ENCODE data around the gene BPHL. TPM values are rescaled to one million over a fixed set of nuclear protein-coding genes. Genes with fewer than 3 reads are reported as not detected.

The BPHL gene
- total and polyA plus RNA-seq, 10 of the 15 experiments (the other 5 are each of a cell fraction or from before 2014, with no cell fraction given): 8.0 to 17.8 (median 12.4) TPM

- ChIA-PET POLR2A (no interaction called here), CTCF (no interaction called here), SMC1A (ENCODE audit: uncharacterized antibody, unreplicated experiment) (no interaction called here), RAD21 (ENCODE audit: unreplicated experiment) (no interaction called here)
- Histone ChIP-seq H3K9me3 (replicated peaks; ENCODE audit: control insufficient read depth, insufficient read depth, low read length) (peaks cover 4% of the 10 kb centered on the region; the same call in 2 of the 3 replicates), H4K20me1 (ENCODE audit: control insufficient read depth, insufficient read depth) (no peaks in the 10 kb centered on the region), H3K27me3 (replicated peaks in 1 of 2; ENCODE audit: control insufficient read depth in 2 of 2, insufficient read depth in 2 of 2, low read length in 1 of 2) (no peaks in the 10 kb centered on the region), H3K36me3 (ENCODE audit: control insufficient read depth in 2 of 2, insufficient read depth in 2 of 2, low read length in 1 of 2) (no peaks in the 10 kb centered on the region), H3K4me1 (ENCODE audit: control insufficient read depth, insufficient read depth, low read length) (peaks cover 21% of the 10 kb centered on the region), H3K4me2 (ENCODE audit: control insufficient read depth, insufficient read depth) (no peak overlapping the region), H3K79me2 (ENCODE audit: control insufficient read depth, insufficient read depth, low read length) (no peaks in the 10 kb centered on the region), H3K4me3 (no peak overlapping the region), H3K27ac (ENCODE audit: control insufficient read depth, insufficient read depth) (no peak overlapping the region), H3K9ac (ENCODE audit: control insufficient read depth, insufficient read depth, low read length) (no peak overlapping the region), H2AFZ (ENCODE audit: control insufficient read depth, low read depth, low read length) (no peak overlapping the region)
- DNase-seq (ENCODE audit: low read depth, low spot score) (no peak), FAIRE-seq (no peak), ATAC-seq (no peak)
- no peak for TF ChIP-seq SMC3 (IDR thresholded peaks at IDR 0.05; ENCODE audit: borderline replicate concordance, low read length)
- no peak for TF ChIP-seq ZNF592 (IDR thresholded peaks at IDR 0.05)
- no peak for TF ChIP-seq ATF7 (IDR thresholded peaks at IDR 0.05; ENCODE audit: low read depth)
- no peak for TF ChIP-seq DPF2 (IDR thresholded peaks at IDR 0.05)
- no peak for TF ChIP-seq EED (IDR thresholded peaks at IDR 0.05; ENCODE audit: low read depth)
- no TSS peak for BruUV-seq (replicated peaks)
- 96% methylated on average over 2 of the region's 2 CpGs for WGBS (ENCODE audit: insufficient coverage, insufficient replicate concordance, low lambda C conversion rate, missing lambda C conversion rate)
- intact Hi-C loops (cut with micrococcal nuclease; ENCODE audit: unreplicated experiment) (loop anchor here (10.0 kb wide), 1 partner anchor 337 kb away; no protein-coding TSS in a partner anchor), in situ Hi-C loops (cut with MboI) (no loop called here)
Observed at GRCh38 chr6:3201388-3201787, 82.9 kb downstream of the BPHL start.

Small RNAs within 50 kb of the gene (small RNA-seq; reads per million reads assigned to genes)
- gene RNA5SP201: not detected

Other genes starting within 250 kb of the BPHL start
- 4.7 and 5.6 TPM in 2 replicates for gene SERPINB9, start 215.4 kb upstream of the BPHL start, total RNA-seq (2014; rRNA removed)
- 5.4 and 5.5 TPM in 2 replicates for gene SERPINB9, start 215.4 kb upstream of the BPHL start, total RNA-seq (2014; rRNA removed; fragmentation: Illumina TruSeq; extraction: Trizol)
- gene SERPINB9, start 215.4 kb upstream of the BPHL start, total RNA-seq (2021): 5.8 and 6.1 TPM in 2 replicates
- gene SERPINB9, start 215.4 kb upstream of the BPHL start, polyA plus RNA-seq (2011; rRNA removed): 133 and 141 TPM in 2 replicates
- gene SERPINB9, start 215.4 kb upstream of the BPHL start, polyA plus RNA-seq (2014; fragmentation: Illumina TruSeq; extraction: Trizol): 6.7 and 7.3 TPM in 2 replicates
- gene SERPINB9, start 215.4 kb upstream of the BPHL start, polyA plus RNA-seq (2014; fragmentation: Nextera tagmentation; extraction: Ambion mirVana): 1 to 10 TPM; 2.0 to 3.7 TPM
- 3.8 and 5.9 TPM in 2 replicates for gene SERPINB9, start 215.4 kb upstream of the BPHL start, polyA plus RNA-seq (2014; rRNA removed)
- 1 to 10 TPM; 4.1 to 4.2 TPM for gene SERPINB9, start 215.4 kb upstream of the BPHL start, polyA plus RNA-seq (2016; fragmentation: Nextera tagmentation; extraction: Ambion mirVana)
- 0.54 and 0.68 TPM in 2 replicates for gene SERPINB6, start 147.1 kb upstream of the BPHL start, total RNA-seq (2014; rRNA removed)
- gene SERPINB6, start 147.1 kb upstream of the BPHL start, total RNA-seq (2014; rRNA removed; fragmentation: Illumina TruSeq; extraction: Trizol): 0.49 and 0.88 TPM in 2 replicates
- 0.66 and 1.2 TPM in 2 replicates for gene SERPINB6, start 147.1 kb upstream of the BPHL start, total RNA-seq (2021)
- gene SERPINB6, start 147.1 kb upstream of the BPHL start, polyA plus RNA-seq (2011; rRNA removed): 0.14 TPM in 1 of 2 replicates, not detected in the other
- gene SERPINB6, start 147.1 kb upstream of the BPHL start, polyA plus RNA-seq (2014; fragmentation: Illumina TruSeq; extraction: Trizol): 0.68 and 0.98 TPM in 2 replicates
- gene SERPINB6, start 147.1 kb upstream of the BPHL start, polyA plus RNA-seq (2014; fragmentation: Nextera tagmentation; extraction: Ambion mirVana): 1 to 10 TPM; 1.4 to 2.2 TPM
- 0.45 and 0.58 TPM in 2 replicates for gene SERPINB6, start 147.1 kb upstream of the BPHL start, polyA plus RNA-seq (2014; rRNA removed)
- under 1 TPM; 0.37 to 0.39 TPM for gene SERPINB6, start 147.1 kb upstream of the BPHL start, polyA plus RNA-seq (2016; fragmentation: Nextera tagmentation; extraction: Ambion mirVana)
- gene NQO2, start 118.8 kb upstream of the BPHL start, total RNA-seq (2014; rRNA removed): 0.68 and 0.76 TPM in 2 replicates
- gene NQO2, start 118.8 kb upstream of the BPHL start, total RNA-seq (2014; rRNA removed; fragmentation: Illumina TruSeq; extraction: Trizol): 0.64 and 0.81 TPM in 2 replicates
- gene NQO2, start 118.8 kb upstream of the BPHL start, total RNA-seq (2021): 1.3 and 2.2 TPM in 2 replicates
- gene NQO2, start 118.8 kb upstream of the BPHL start, polyA plus RNA-seq (2011; rRNA removed): 0.73 and 1.1 TPM in 2 replicates
- gene NQO2, start 118.8 kb upstream of the BPHL start, polyA plus RNA-seq (2014; fragmentation: Illumina TruSeq; extraction: Trizol): 0.29 and 0.79 TPM in 2 replicates
- gene NQO2, start 118.8 kb upstream of the BPHL start, polyA plus RNA-seq (2014; fragmentation: Nextera tagmentation; extraction: Ambion mirVana): under 1 TPM; 0.55 to 0.66 TPM
- 0.76 and 1.2 TPM in 2 replicates for gene NQO2, start 118.8 kb upstream of the BPHL start, polyA plus RNA-seq (2014; rRNA removed)
- gene NQO2, start 118.8 kb upstream of the BPHL start, polyA plus RNA-seq (2016; fragmentation: Nextera tagmentation; extraction: Ambion mirVana): 1 to 10 TPM; 2.4 to 2.6 TPM
- gene RIPK1, start 50.2 kb upstream of the BPHL start, total RNA-seq (2014; rRNA removed): 6.5 TPM in 2 replicates
- 6.6 and 6.8 TPM in 2 replicates for gene RIPK1, start 50.2 kb upstream of the BPHL start, total RNA-seq (2014; rRNA removed; fragmentation: Illumina TruSeq; extraction: Trizol)
- gene RIPK1, start 50.2 kb upstream of the BPHL start, total RNA-seq (2021): 6.4 and 7.2 TPM in 2 replicates
- gene RIPK1, start 50.2 kb upstream of the BPHL start, polyA plus RNA-seq (2011; rRNA removed): 11.2 and 12.5 TPM in 2 replicates
- gene RIPK1, start 50.2 kb upstream of the BPHL start, polyA plus RNA-seq (2014; fragmentation: Illumina TruSeq; extraction: Trizol): 9.4 and 10.9 TPM in 2 replicates
- 1 to 10 TPM; 1.6 to 2.2 TPM for gene RIPK1, start 50.2 kb upstream of the BPHL start, polyA plus RNA-seq (2014; fragmentation: Nextera tagmentation; extraction: Ambion mirVana)
- gene RIPK1, start 50.2 kb upstream of the BPHL start, polyA plus RNA-seq (2014; rRNA removed): 5.1 and 6.2 TPM in 2 replicates
- gene RIPK1, start 50.2 kb upstream of the BPHL start, polyA plus RNA-seq (2016; fragmentation: Nextera tagmentation; extraction: Ambion mirVana): 1 to 10 TPM; 3.8 to 5.1 TPM
- gene TUBB2A, start 38.8 kb downstream of the BPHL start, total RNA-seq (2014; rRNA removed): 47.0 and 49.5 TPM in 2 replicates
- 17.8 and 22.7 TPM in 2 replicates for gene TUBB2A, start 38.8 kb downstream of the BPHL start, total RNA-seq (2014; rRNA removed; fragmentation: Illumina TruSeq; extraction: Trizol)
- gene TUBB2A, start 38.8 kb downstream of the BPHL start, total RNA-seq (2021): 46.6 and 47.6 TPM in 2 replicates
- gene TUBB2A, start 38.8 kb downstream of the BPHL start, polyA plus RNA-seq (2011; rRNA removed): 2.3 and 4.9 TPM in 2 replicates
- gene TUBB2A, start 38.8 kb downstream of the BPHL start, polyA plus RNA-seq (2014; fragmentation: Illumina TruSeq; extraction: Trizol): 9.6 and 23.1 TPM in 2 replicates
- gene TUBB2A, start 38.8 kb downstream of the BPHL start, polyA plus RNA-seq (2014; fragmentation: Nextera tagmentation; extraction: Ambion mirVana): 1 to 10 TPM; 2.2 to 6.0 TPM
- gene TUBB2A, start 38.8 kb downstream of the BPHL start, polyA plus RNA-seq (2014; rRNA removed): 46.1 and 49.3 TPM in 2 replicates
- gene TUBB2A, start 38.8 kb downstream of the BPHL start, polyA plus RNA-seq (2016; fragmentation: Nextera tagmentation; extraction: Ambion mirVana): 10 to 100 TPM; 39.5 to 44.0 TPM
- gene TUBB2B, start 108.9 kb downstream of the BPHL start, total RNA-seq (2014; rRNA removed): 45.4 and 54.7 TPM in 2 replicates
- 32.7 and 36.9 TPM in 2 replicates for gene TUBB2B, start 108.9 kb downstream of the BPHL start, total RNA-seq (2014; rRNA removed; fragmentation: Illumina TruSeq; extraction: Trizol)
- 55.4 and 63.2 TPM in 2 replicates for gene TUBB2B, start 108.9 kb downstream of the BPHL start, total RNA-seq (2021)
- gene TUBB2B, start 108.9 kb downstream of the BPHL start, polyA plus RNA-seq (2011; rRNA removed): 1.7 and 3.6 TPM in 2 replicates
- 14.3 and 30.9 TPM in 2 replicates for gene TUBB2B, start 108.9 kb downstream of the BPHL start, polyA plus RNA-seq (2014; fragmentation: Illumina TruSeq; extraction: Trizol)
- 1 to 10 TPM; 2.6 to 5.8 TPM for gene TUBB2B, start 108.9 kb downstream of the BPHL start, polyA plus RNA-seq (2014; fragmentation: Nextera tagmentation; extraction: Ambion mirVana)
- gene TUBB2B, start 108.9 kb downstream of the BPHL start, polyA plus RNA-seq (2014; rRNA removed): 75.2 and 81.4 TPM in 2 replicates
- 10 to 100 TPM in 1 of 2 experiments, 1 to 10 TPM in 1; 7.9 to 11.6 TPM for gene TUBB2B, start 108.9 kb downstream of the BPHL start, polyA plus RNA-seq (2016; fragmentation: Nextera tagmentation; extraction: Ambion mirVana)
- gene PSMG4, start 140.2 kb downstream of the BPHL start, total RNA-seq (2014; rRNA removed): 51.4 and 56.9 TPM in 2 replicates
- gene PSMG4, start 140.2 kb downstream of the BPHL start, total RNA-seq (2014; rRNA removed; fragmentation: Illumina TruSeq; extraction: Trizol): 19.6 and 22.8 TPM in 2 replicates
- gene PSMG4, start 140.2 kb downstream of the BPHL start, total RNA-seq (2021): 32.4 and 32.9 TPM in 2 replicates
- 25.3 and 26.6 TPM in 2 replicates for gene PSMG4, start 140.2 kb downstream of the BPHL start, polyA plus RNA-seq (2011; rRNA removed)
- gene PSMG4, start 140.2 kb downstream of the BPHL start, polyA plus RNA-seq (2014; fragmentation: Illumina TruSeq; extraction: Trizol): 8.2 and 11.4 TPM in 2 replicates
- gene PSMG4, start 140.2 kb downstream of the BPHL start, polyA plus RNA-seq (2014; fragmentation: Nextera tagmentation; extraction: Ambion mirVana): 10 to 100 TPM in 1 of 2 experiments, 1 to 10 TPM in 1; 7.1 to 14.2 TPM
- gene PSMG4, start 140.2 kb downstream of the BPHL start, polyA plus RNA-seq (2014; rRNA removed): 62.6 and 67.1 TPM in 2 replicates
- gene PSMG4, start 140.2 kb downstream of the BPHL start, polyA plus RNA-seq (2016; fragmentation: Nextera tagmentation; extraction: Ambion mirVana): 10 to 100 TPM; 54.6 to 59.3 TPM